Measurements from ENCODE around the gene UHMK1.

DNA sequence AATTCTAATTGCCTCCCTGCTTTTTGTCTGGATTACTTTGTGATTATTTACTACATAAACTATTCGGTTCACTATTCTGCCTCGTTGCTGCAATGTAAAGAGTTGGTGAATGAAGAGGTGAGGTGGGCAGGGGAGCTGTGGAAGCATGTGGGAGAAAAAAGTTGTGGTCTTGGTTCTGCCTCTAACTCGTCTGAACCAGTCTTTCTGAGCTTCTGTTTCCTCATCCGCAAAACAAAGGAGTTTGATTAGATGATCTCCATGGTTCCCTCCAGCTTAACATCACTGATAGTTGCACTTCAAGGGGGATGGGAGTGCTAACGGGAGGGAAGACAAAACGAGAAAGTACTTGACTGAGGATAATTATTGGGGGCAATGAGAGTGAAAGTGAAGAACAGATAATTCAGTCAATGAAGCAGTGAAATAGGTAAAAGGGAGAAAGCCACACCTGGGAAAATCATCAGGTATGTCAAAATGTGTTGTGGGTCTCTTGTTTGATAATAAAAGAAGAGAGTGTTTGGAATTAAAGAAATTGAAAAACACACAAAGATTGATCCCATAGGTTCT lies 26.2 kb upstream of the UHMK1 start:
- TF ChIP-seq, protein P1, sequence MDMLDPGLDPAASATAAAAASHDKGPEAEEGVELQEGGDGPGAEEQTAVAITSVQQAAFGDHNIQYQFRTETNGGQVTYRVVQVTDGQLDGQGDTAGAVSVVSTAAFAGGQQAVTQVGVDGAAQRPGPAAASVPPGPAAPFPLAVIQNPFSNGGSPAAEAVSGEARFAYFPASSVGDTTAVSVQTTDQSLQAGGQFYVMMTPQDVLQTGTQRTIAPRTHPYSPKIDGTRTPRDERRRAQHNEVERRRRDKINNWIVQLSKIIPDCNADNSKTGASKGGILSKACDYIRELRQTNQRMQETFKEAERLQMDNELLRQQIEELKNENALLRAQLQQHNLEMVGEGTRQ (IDR thresholded peaks at IDR 0.05; ENCODE audit: low read depth, low read length), result no peak
- TF ChIP-seq, protein P2, sequence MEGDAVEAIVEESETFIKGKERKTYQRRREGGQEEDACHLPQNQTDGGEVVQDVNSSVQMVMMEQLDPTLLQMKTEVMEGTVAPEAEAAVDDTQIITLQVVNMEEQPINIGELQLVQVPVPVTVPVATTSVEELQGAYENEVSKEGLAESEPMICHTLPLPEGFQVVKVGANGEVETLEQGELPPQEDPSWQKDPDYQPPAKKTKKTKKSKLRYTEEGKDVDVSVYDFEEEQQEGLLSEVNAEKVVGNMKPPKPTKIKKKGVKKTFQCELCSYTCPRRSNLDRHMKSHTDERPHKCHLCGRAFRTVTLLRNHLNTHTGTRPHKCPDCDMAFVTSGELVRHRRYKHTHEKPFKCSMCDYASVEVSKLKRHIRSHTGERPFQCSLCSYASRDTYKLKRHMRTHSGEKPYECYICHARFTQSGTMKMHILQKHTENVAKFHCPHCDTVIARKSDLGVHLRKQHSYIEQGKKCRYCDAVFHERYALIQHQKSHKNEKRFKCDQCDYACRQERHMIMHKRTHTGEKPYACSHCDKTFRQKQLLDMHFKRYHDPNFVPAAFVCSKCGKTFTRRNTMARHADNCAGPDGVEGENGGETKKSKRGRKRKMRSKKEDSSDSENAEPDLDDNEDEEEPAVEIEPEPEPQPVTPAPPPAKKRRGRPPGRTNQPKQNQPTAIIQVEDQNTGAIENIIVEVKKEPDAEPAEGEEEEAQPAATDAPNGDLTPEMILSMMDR (conservative IDR thresholded peaks at IDR 0.05; ENCODE audit: low read depth, low read length), result no peak
- no peak for TF ChIP-seq MAZ (IDR thresholded peaks at IDR 0.05; ENCODE audit: borderline replicate concordance, low read depth, low read length)
- TF ChIP-seq POLR2A (IDR thresholded peaks at IDR 0.05; ENCODE audit: low read depth, low read length), result no peak
- TF ChIP-seq, protein P3, sequence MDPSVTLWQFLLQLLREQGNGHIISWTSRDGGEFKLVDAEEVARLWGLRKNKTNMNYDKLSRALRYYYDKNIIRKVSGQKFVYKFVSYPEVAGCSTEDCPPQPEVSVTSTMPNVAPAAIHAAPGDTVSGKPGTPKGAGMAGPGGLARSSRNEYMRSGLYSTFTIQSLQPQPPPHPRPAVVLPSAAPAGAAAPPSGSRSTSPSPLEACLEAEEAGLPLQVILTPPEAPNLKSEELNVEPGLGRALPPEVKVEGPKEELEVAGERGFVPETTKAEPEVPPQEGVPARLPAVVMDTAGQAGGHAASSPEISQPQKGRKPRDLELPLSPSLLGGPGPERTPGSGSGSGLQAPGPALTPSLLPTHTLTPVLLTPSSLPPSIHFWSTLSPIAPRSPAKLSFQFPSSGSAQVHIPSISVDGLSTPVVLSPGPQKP (IDR thresholded peaks at IDR 0.05; ENCODE audit: borderline replicate concordance, low read depth, low read length), result no peak
- no peak for TF ChIP-seq RCOR1 (IDR thresholded peaks at IDR 0.05; ENCODE audit: insufficient replicate concordance, low read length)
- TF ChIP-seq RFX5 (IDR thresholded peaks at IDR 0.05; ENCODE audit: low read depth, low read length), result no peak
- TF ChIP-seq SMC3 (IDR thresholded peaks at IDR 0.05; ENCODE audit: low read depth, low read length), result no peak
- no peak for TF ChIP-seq FOS (IDR thresholded peaks at IDR 0.05; ENCODE audit: low read depth, low read length)
- no peak for TF ChIP-seq RAD21 (IDR thresholded peaks at IDR 0.05; ENCODE audit: low read length)
- TF ChIP-seq BHLHE40 (IDR thresholded peaks at IDR 0.05; ENCODE audit: low read depth, low read length), result no peak
- TF ChIP-seq MXI1 (IDR thresholded peaks at IDR 0.05; ENCODE audit: borderline replicate concordance, low read depth, low read length), result no peak

Data from IMR-90 (cell line).